Kasumi-1 (cell line): ENCODE measurements around the gene CFAP70.
A peak's percentile ranks its signal among the peaks of the same experiment; 100 is the strongest.

Experiments used
- DNase-seq, 2 experiments: peaks; one replicate each; lab custom pipeline; 2025; lab: John Stamatoyannopoulos, UW

Gene CFAP70

GRCh38 chr10:73215749-73216148 lies 142.9 kb downstream of the CFAP70 start:
- no peak for DNase-seq

DNA sequence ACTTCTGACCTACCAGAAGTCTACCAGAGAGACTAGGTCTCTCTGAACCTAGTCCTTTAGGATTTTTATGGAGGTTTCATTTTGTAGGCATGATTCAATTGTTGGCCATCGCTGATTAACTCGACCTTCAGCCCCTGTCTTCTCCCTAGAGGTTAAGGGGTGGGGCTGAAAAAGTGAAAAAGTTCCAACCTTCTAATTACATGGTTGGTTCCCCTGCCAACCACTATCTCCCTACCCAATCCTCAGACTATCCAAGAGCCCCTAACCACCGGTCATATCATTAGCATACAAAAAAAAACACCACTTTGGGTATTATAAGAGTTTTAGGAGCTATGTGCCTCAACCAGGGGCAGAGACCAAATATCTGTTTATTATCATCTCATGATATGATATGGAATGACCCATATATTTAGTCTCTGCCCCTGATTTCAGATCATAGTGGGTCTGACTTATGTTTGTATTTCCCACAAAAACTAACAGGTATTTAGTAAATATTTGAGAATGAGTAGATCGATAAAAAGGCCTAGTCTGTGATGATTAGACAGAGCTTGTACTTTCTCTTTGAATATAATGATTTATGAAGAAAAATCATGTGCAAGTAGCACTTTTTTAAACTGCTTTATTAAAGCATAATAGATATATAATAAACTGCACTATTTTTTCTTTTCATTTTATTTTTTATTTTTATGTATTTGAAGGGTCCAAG lies 147.4 kb downstream of the CFAP70 start:
- DNase-seq: no peak

- DNase-seq: no peak
These were observed 148.1 kb downstream of the CFAP70 start for GRCh38 chr10:73210395-73211105.

DNA sequence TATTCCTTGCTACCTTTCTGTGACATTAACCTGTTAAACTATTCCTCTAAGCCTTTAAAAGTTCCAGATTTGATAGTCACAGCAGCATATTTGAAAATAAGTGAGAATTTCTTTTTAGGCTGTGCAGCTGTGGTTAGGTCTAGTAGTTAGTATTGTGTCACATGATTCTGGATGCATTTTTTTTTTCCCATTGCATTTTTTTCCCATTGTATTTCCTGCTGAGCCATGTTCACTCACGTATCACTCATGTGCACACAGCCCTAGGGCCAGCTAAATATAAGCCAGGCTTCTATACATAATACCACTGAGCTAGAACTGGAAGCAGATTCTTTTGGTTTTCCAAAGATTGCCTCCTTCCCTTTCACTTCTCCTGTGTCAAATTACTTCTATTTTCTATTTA lies 149.0 kb downstream of the CFAP70 start:
- no peak for DNase-seq

DNA sequence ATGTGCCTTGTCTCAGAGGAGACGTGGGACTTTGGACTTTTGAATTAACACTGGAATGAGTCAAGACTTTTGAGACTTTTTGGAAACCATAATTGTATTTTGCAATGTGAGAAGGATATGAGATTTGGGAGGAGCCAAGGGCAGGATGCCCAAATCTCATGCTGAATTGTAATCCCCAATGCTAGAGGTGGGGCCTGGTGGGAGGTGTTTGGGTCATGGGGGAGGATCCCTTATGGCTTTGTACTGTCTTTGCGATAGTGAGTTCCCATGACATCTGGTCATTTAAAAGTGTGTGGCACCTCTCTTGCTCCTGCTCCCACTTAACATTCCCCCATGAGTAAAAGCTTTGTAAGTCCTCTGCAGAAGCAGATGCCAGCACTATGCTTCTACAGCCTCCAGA lies 150.8 kb downstream of the CFAP70 start:
- no peak for DNase-seq

DNA sequence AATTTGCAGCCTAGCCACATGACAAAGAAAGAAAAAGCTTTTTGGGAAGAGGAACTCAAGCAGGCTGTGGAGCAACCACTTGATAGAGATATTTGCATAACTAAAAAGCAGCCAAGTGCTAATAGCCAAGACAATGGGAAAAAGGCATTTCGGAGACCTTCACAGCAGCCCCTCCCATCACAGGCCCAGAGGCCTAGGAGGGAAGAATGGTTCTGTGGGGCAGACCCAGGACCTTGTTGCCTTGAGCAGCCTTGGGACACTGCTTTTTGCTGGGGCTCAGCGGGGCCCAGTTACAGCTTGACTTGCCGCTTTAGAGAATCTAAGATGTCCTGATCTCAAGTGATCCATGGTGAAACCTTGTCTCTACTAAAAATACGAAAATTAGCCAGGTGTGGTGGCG lies 152.3 kb downstream of the CFAP70 start:
- DNase-seq: no peak

DNA sequence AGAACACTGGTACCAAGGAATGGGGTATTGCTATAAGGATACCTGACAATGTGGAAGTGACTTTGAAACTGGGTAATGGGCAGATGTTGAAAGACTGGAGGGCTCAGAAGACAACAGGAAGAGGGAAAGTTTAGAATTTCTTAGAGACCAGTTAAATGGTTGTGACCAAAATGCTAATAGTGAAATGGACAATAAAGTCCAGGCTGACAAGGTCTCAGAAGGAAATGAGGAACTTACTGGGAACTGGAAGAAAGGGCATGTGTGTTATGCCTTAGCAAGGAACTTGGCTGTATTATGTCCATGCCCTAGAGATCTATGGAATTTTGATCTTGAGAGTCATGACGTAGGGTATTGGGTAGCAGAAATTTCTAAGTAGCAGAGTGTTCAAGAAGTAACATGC lies 152.8 kb downstream of the CFAP70 start:
- DNase-seq: peak in 1 of 2 experiments; percentile 9

- DNase-seq: no peak
These were observed 153.6 kb downstream of the CFAP70 start for GRCh38 chr10:73205081-73205480.
